ENCODE data around the gene USP22. TPM values are rescaled to one million over a fixed set of nuclear protein-coding genes. Genes with fewer than 3 reads are reported as not detected.

The USP22 gene
- total RNA-seq, 4 donors from 2014 or later, result 120 to 258 (median 143) TPM

- DNase-seq, result no peak
- TF ChIP-seq POLR2A (IDR thresholded peaks at IDR 0.05), result no peak
- TF ChIP-seq, protein P1, sequence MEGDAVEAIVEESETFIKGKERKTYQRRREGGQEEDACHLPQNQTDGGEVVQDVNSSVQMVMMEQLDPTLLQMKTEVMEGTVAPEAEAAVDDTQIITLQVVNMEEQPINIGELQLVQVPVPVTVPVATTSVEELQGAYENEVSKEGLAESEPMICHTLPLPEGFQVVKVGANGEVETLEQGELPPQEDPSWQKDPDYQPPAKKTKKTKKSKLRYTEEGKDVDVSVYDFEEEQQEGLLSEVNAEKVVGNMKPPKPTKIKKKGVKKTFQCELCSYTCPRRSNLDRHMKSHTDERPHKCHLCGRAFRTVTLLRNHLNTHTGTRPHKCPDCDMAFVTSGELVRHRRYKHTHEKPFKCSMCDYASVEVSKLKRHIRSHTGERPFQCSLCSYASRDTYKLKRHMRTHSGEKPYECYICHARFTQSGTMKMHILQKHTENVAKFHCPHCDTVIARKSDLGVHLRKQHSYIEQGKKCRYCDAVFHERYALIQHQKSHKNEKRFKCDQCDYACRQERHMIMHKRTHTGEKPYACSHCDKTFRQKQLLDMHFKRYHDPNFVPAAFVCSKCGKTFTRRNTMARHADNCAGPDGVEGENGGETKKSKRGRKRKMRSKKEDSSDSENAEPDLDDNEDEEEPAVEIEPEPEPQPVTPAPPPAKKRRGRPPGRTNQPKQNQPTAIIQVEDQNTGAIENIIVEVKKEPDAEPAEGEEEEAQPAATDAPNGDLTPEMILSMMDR (IDR thresholded peaks at IDR 0.05 in 4 of 5, conservative IDR thresholded peaks at IDR 0.05 in 1 of 5), result no peak
- H3K27me3 ChIP-seq, result no peaks in the 10 kb centered on the region
- no peaks in the 10 kb centered on the region for H3K4me1 ChIP-seq
- H3K27ac ChIP-seq, result no peak overlapping the region
- in situ Hi-C loops (cut with MboI; ENCODE audit: low sequenced_read_pairs in 4 of 4) (no loop called here), intact Hi-C loops (cut with DNase I; ENCODE audit: low total_unique reads) (no loop called here)
- no peak overlapping the region for H3K4me3 ChIP-seq
- H3K9me3 ChIP-seq, result no peaks in the 10 kb centered on the region
- no peak for ATAC-seq
- no peaks in the 10 kb centered on the region for H3K36me3 ChIP-seq
Measured at GRCh38 chr17:20965492-20965891, 77.3 kb downstream of the USP22 start.

GRCh38 chr17:20961586-20961985, 81.2 kb downstream of the USP22 start:
- intact Hi-C loops (cut with DNase I; ENCODE audit: low total_unique reads) (no loop called here), in situ Hi-C loops (cut with MboI; ENCODE audit: low sequenced_read_pairs in 4 of 4) (no loop called here)
- Histone ChIP-seq H3K4me1 (peaks cover 2 to 13% of the 10 kb centered on the region in 2 donors), H3K27me3 (no peaks in the 10 kb centered on the region), H3K27ac (no peak overlapping the region), H3K4me3 (no peak overlapping the region), H3K9me3 (no peaks in the 10 kb centered on the region), H3K36me3 (no peaks in the 10 kb centered on the region)
- ATAC-seq, result no peak
- no peak for DNase-seq
- no peak for TF ChIP-seq POLR2A (IDR thresholded peaks at IDR 0.05)
- TF ChIP-seq, protein P1 (IDR thresholded peaks at IDR 0.05 in 4 of 5, conservative IDR thresholded peaks at IDR 0.05 in 1 of 5), result no peak

- in situ Hi-C loops (cut with MboI; ENCODE audit: low sequenced_read_pairs in 4 of 4), result no loop called here
- TF ChIP-seq, protein P1 (IDR thresholded peaks at IDR 0.05 in 4 of 5, conservative IDR thresholded peaks at IDR 0.05 in 1 of 5), result no peak
- TF ChIP-seq POLR2A (IDR thresholded peaks at IDR 0.05), result no peak
- Histone ChIP-seq H3K27ac (no peak overlapping the region), H3K4me1 (peaks cover 9 to 20% of the 10 kb centered on the region in 2 donors), H3K36me3 (no peaks in the 10 kb centered on the region), H3K9me3 (no peaks in the 10 kb centered on the region), H3K27me3 (no peaks in the 10 kb centered on the region), H3K4me3 (no peak overlapping the region)
- DNase-seq (no peak), ATAC-seq (no peak)
- intact Hi-C loops (cut with DNase I; ENCODE audit: low total_unique reads), result no loop called here
Measured at GRCh38 chr17:20960871-20961270, 81.9 kb downstream of the USP22 start.

GRCh38 chr17:20955427-20956323, 87.1 kb downstream of the USP22 start:
- DNase-seq, result peak; percentile 39 to 50
- intact Hi-C loops (cut with DNase I; ENCODE audit: low total_unique reads), result loop anchor here (10.0 kb wide), 1 partner anchor 89 kb away; the partner anchor contains the start of gene USP22
- Histone ChIP-seq H3K27me3 (no peaks in the 10 kb centered on the region), H3K4me3 (peak overlapping the region in 1 of 4 donors; percentile 7), H3K36me3 (no peaks in the 10 kb centered on the region), H3K9me3 (no peaks in the 10 kb centered on the region), H3K27ac (peak overlapping the region; percentile 61 to 91 (median 73)), H3K4me1 (peaks cover 18 to 33% of the 10 kb centered on the region in 2 donors)
- ATAC-seq, result peak; percentile 89 to 96
- TF ChIP-seq POLR2A (IDR thresholded peaks at IDR 0.05), result no peak
- TF ChIP-seq, protein P1 (IDR thresholded peaks at IDR 0.05 in 4 of 5, conservative IDR thresholded peaks at IDR 0.05 in 1 of 5), result no peak
- in situ Hi-C loops (cut with MboI; ENCODE audit: low sequenced_read_pairs in 4 of 4), result no loop called here

All from gastrocnemius medialis (tissue), 4 donors.